ENCODE data around the gene PKIG. TPM values are rescaled to one million over a fixed set of nuclear protein-coding genes. Genes with fewer than 3 reads are reported as not detected.

The PKIG gene
- total RNA-seq, 4 donors from 2014 or later, result 305 to 398 (median 357) TPM

GRCh38 chr20:44615169-44615791 lies 32.9 kb downstream of the PKIG start:
- no peaks in the 10 kb centered on the region for H3K9me3 ChIP-seq
- no peak for DNase-seq (ENCODE audit: extremely low spot score)
- H3K36me3 ChIP-seq, result peaks cover 13 to 73% (median 65%) of the 10 kb centered on the region in 4 donors
- intact Hi-C loops (cut with DNase I), result loop anchor here (10.0 kb wide), 2 partner anchors 120 to 230 kb away; no protein-coding TSS in a partner anchor
- H3K27ac ChIP-seq (replicated peaks in 1 of 4), result peak overlapping the region; percentile 76 to 80 (median 78)
- 27% methylated on average over 10 of the region's 10 CpGs for WGBS
- no peaks in the 10 kb centered on the region for H3K27me3 ChIP-seq
- H3K4me3 ChIP-seq, result no peak overlapping the region
- H3K4me1 ChIP-seq, result peaks cover 54 to 62% (median 60%) of the 10 kb centered on the region in 4 donors
- TF ChIP-seq POLR2AphosphoS5 (IDR thresholded peaks at IDR 0.05) (no peak), EP300 (IDR thresholded peaks at IDR 0.05) (no peak), CTCF (IDR thresholded peaks at IDR 0.05) (no peak), POLR2A (IDR thresholded peaks at IDR 0.05; ENCODE audit: low read depth) (no peak)

GRCh38 chr20:44615876-44616603 lies 33.7 kb downstream of the PKIG start:
- peaks cover 47 to 55% (median 54%) of the 10 kb centered on the region in 4 donors for H3K4me1 ChIP-seq
- peak overlapping the region; percentile 76 to 80 (median 78) for H3K27ac ChIP-seq (replicated peaks in 1 of 4)

GRCh38 chr20:44616604-44616964 lies 34.2 kb downstream of the PKIG start:
- Histone ChIP-seq H3K4me1 (peaks cover 44 to 50% (median 48%) of the 10 kb centered on the region in 4 donors), H3K4me3 (no peak overlapping the region), H3K27me3 (no peaks in the 10 kb centered on the region), H3K27ac (replicated peaks in 1 of 4) (peak overlapping the region; percentile 76 to 80 (median 78)), H3K9me3 (no peaks in the 10 kb centered on the region), H3K36me3 (peaks cover 13 to 84% (median 74%) of the 10 kb centered on the region in 4 donors)
- TF ChIP-seq POLR2AphosphoS5 (IDR thresholded peaks at IDR 0.05) (peak; percentile 26 to 35), CTCF (IDR thresholded peaks at IDR 0.05) (no peak)
- intact Hi-C loops (cut with DNase I), result loop anchor here (10.0 kb wide), 2 partner anchors 118 to 232 kb away; no protein-coding TSS in a partner anchor
- WGBS, result 57% methylated on average over 3 of the region's 14 CpGs
- DNase-seq (ENCODE audit: extremely low spot score), result no peak

More at GRCh38 chr20:44615876-44616603, 33.7 kb downstream of the PKIG start:
- Histone ChIP-seq H3K9me3 (no peaks in the 10 kb centered on the region), H3K36me3 (peaks cover 13 to 81% (median 72%) of the 10 kb centered on the region in 4 donors), H3K4me3 (no peak overlapping the region), H3K27me3 (no peaks in the 10 kb centered on the region)
- intact Hi-C loops (cut with DNase I), result loop anchor here (10.0 kb wide), 2 partner anchors 119 to 231 kb away; no protein-coding TSS in a partner anchor
- no peak for DNase-seq (ENCODE audit: extremely low spot score)
- 86% methylated on average over 14 of the region's 14 CpGs for WGBS
- no peak for TF ChIP-seq EP300 (IDR thresholded peaks at IDR 0.05)
- no peak for TF ChIP-seq CTCF (IDR thresholded peaks at IDR 0.05)
- no peak for TF ChIP-seq POLR2AphosphoS5 (IDR thresholded peaks at IDR 0.05)
- no peak for TF ChIP-seq POLR2A (IDR thresholded peaks at IDR 0.05; ENCODE audit: low read depth)

- Histone ChIP-seq H3K4me3 (no peak overlapping the region), H3K27ac (replicated peaks in 1 of 4) (peak overlapping the region in 2 of 4 donors; percentile 0 to 24), H3K4me1 (peaks cover 36 to 44% (median 40%) of the 10 kb centered on the region in 4 donors), H3K36me3 (peaks cover 13 to 97% (median 85%) of the 10 kb centered on the region in 4 donors), H3K27me3 (no peaks in the 10 kb centered on the region), H3K9me3 (peaks cover 0 to 5% (median 0%) of the 10 kb centered on the region in 4 donors)
- TF ChIP-seq POLR2A (IDR thresholded peaks at IDR 0.05; ENCODE audit: low read depth) (no peak), CTCF (IDR thresholded peaks at IDR 0.05) (no peak), EP300 (IDR thresholded peaks at IDR 0.05) (no peak), POLR2AphosphoS5 (IDR thresholded peaks at IDR 0.05) (no peak)
- intact Hi-C loops (cut with DNase I), result loop anchor here (10.0 kb wide), 2 partner anchors 116 to 234 kb away; no protein-coding TSS in a partner anchor
- no peak for DNase-seq (ENCODE audit: extremely low spot score)
- 71% methylated on average over 13 of the region's 14 CpGs for WGBS
Measured at GRCh38 chr20:44618318-44618731, 35.9 kb downstream of the PKIG start.

Data from esophagus muscularis mucosa (tissue), 4 donors.